GM18502 (cell line): Measurements from ENCODE around the gene PLCB1.
A peak's percentile ranks its signal among the peaks of the same experiment; 100 is the strongest.
"Not testable (repeated sequence)": the region's sequence is repeated elsewhere in the genome, so short reads cannot be mapped to it uniquely, and the experiment has no call there.

Experiments used
- ATAC-seq: cut with Tn5 transposase; IDR thresholded peaks from one replicate; pipeline ENCODE4 v1.9.1; 2021; ENCODE audit warnings: mild to moderate bottlenecking; ENCODE audit not compliant: unreplicated experiment, poor library complexity

Gene PLCB1

GRCh38 chr20:8131598-8132483, at the start of gene PLCB1:
PLCB1 (plus strand) TSS chr20:8132266; CDS start chr20:8132652, 386 bp downstream.
- peak; percentile 71 for ATAC-seq

GRCh38 chr20:8082989-8083388, 49.1 kb upstream of the PLCB1 start:
- no peak for ATAC-seq

DNA sequence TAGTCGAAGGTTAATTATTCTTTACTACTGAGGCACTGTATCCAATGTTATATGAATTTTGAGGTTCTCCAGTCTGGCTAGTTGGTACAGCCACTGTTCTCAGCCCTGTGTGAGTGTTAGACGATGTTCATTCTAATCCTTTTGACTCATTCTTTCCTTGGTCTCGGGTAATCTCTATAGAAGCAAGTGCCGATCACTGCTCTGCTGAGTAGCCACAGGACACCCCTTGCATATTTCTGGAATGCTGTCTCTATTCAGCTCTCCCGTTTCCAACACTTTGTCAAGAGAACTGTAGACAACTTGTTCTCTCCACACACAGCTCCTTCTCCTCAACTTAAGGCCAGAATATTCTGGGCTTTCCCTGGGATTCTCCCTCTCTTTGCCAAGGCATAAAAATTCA, 42.4 kb upstream of the PLCB1 start:
- ATAC-seq, result no peak

- no peak for ATAC-seq
Measured at GRCh38 chr20:8094415-8094818, 37.6 kb upstream of the PLCB1 start.

DNA sequence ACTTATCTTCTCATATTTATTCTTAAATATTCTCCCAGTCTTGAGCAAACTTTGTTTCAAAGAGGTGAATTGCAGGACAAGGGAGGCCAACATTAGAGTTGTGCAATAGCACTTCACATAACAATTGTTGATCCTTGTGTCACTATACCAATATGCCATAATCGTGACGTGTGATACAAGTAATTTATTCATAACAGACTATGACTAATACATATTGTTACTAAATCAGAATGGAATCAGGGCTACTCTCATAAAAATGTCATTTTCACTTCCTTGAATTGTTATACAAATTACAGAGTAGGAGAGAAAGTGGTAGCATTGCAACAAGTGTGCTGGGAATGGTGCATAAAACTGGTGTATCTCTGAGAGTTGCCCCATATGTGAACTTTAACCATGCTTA, 37.2 kb upstream of the PLCB1 start:
- no peak for ATAC-seq

- ATAC-seq, result no peak
Measured at GRCh38 chr20:8095648-8096572, 36.2 kb upstream of the PLCB1 start.

DNA sequence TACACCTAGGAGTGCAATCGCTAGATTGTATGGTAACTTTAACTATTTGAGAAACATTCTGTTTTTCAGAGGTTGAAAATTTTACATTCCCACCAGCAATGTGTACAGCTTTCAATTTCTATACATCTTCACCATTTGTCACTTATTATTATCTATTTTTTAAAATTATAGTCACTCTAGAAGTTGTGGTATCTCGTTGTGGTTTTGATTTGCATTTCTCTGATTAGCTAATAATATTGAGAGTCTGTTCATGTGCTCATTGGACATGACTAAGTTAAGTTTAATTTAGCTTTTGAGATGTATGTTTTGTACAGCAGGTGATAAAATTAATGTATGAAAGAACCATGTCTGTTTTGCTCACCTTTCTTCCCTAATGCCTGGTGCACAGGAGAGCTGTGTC, 34.8 kb upstream of the PLCB1 start:
- ATAC-seq, result peak; percentile 55

DNA sequence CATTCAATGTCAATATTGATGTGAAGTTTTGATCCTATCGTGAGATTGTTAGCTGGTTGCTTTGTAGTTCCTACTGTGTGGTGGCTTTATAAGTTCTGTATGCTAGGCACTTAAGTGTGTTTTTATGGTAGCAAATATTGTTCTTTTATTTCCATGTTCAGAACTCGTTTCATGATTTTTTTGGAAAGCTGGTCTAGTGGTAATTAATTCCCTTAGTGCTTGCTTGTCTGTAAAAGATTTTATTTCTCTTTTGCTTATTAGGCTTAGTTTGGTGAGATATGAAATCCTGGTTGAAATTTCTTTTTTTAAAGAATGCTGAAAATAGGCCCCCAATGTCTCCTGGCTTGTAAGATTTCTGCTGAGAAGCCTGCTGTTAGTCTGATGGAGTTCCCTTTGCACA, 27.8 kb upstream of the PLCB1 start:
- ATAC-seq, result no peak

- not testable (repeated sequence) for ATAC-seq
Measured at GRCh38 chr20:8114612-8115011, 17.5 kb upstream of the PLCB1 start.

GRCh38 chr20:8115436-8115835, 16.6 kb upstream of the PLCB1 start:
- no peak for ATAC-seq

GRCh38 chr20:8116067-8116811, 15.8 kb upstream of the PLCB1 start:
- ATAC-seq, result no peak

- peak; percentile 54 for ATAC-seq
Measured at GRCh38 chr20:8117636-8118035, 14.4 kb upstream of the PLCB1 start.

DNA sequence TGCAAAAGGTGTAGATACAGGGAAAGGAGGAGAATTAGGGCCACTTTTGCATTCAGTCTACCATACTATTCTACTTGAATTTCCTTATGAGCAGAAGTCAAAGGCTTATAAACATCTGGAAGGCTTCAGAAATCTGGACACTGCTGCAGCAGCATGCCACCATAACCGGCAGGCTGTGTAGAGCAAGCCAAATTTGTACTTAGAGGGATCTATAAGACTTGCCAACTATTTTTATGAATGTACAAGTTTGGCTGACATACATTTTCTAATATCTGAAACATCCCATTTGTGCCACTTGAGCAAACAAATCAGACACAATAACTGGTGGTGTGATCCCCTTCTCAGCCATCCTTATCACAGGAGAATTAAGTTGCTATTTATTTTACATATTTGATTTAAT, 14.0 kb upstream of the PLCB1 start:
- no peak for ATAC-seq

- no peak for ATAC-seq
Measured at GRCh38 chr20:8118760-8119159, 13.3 kb upstream of the PLCB1 start.

DNA sequence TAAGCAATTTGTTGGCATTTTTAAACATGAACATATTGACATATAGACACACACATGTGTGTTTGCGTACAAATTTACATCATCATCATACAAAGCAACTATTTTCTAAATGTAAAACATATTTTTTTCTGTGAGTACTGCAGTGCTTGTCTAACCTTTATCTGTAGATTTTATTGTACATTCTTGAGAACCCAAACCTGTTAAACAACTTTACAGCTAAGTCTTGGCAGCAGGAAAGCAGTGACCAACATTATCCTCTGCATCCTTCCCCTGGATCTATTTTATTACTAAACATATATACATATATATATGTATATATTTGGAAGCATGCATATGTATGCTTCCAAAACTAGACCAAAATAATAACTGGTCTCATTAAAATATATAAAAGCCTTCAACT, 10.4 kb upstream of the PLCB1 start:
- no peak for ATAC-seq

DNA sequence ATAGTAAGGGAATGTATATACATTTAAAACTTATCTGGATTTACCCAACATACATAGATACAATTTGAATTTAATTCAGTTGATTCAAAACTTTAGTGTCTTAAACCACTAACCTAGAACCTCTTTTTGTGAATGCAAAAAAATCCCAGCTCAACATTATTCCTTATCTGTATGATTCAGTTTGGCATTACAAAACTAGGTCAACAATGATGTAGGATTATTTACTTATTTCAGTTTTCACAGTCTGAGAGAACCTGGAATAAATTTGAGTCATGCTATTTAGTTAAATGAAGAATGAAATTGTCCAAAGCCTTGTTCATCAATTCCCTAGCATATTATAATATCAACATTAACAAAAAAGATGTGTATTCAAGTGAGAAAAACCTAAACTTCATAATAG, 7.4 kb upstream of the PLCB1 start:
- no peak for ATAC-seq

DNA sequence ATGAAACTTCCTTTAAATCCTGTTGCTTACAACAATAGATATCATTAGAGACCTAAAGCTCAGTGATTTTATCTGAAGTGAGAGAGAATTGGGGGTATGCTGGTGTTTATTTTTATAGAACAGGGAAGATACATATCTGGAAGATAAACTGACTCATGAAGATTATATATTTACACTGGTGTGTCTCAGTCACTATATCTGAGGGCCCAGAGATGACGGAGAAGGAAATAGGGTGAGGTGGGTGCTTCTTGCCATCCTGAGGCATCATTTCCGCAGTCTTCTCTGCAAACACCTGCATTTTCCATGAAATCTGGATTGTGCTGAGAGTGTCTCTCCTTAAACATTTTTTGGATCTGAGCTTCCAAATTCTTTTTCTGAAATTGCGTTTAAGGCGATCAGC, 5.9 kb upstream of the PLCB1 start:
- no peak for ATAC-seq

- ATAC-seq, result no peak
Measured at GRCh38 chr20:8126841-8127378, 5.2 kb upstream of the PLCB1 start.

DNA sequence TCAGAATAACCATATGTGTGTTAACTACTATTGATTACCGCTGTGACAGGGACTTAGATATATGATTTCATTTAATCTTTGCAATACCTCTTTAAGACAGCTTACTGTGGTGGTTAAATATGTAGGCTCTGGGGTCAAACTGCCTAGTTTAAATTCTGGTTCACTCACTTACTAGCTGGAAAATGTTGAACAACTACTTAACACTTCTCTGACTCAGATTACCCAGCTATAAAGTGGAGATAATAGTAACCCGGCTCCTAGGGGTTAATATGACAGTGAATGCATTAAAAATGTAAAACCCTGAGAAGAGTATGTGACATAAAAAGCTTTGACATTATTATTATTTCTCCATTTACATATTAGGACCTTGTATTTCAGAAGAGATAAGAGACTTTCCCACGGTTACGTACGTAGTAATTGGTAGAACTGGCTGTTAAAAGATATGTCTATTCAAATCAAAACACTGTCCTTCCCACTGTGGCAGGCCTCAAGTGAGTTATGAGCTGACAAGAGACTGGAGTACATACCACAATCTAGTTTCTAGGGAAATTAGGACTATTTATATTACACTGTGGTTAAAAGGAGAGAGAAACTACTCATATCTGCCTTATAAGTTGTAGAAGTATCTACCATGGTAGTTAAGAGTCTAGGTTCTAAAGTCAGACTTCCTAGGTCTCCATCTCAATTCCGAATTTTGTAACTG, 4.4 kb upstream of the PLCB1 start:
- ATAC-seq, result peak; percentile 88
